NCI-H82 treated with DMSO at 0.1 percent for 48 hours (cell line): ENCODE measurements around the gene NPVF.

Source experiments
- DNase-seq: peaks from one replicate; lab custom pipeline; 2025; ENCODE audit not compliant: unreplicated experiment; lab: John Stamatoyannopoulos, UW

The NPVF gene

GRCh38 chr7:25179325-25179724 lies 49.0 kb downstream of the NPVF start:
- no peak for DNase-seq
